GM19468 (cell line): ENCODE data around the gene LZTS2.

Experiments used
- ATAC-seq: cut with Tn5 transposase; IDR thresholded peaks from one replicate; pipeline ENCODE4 v1.9.1; 2021; ENCODE audit warnings: mild to moderate bottlenecking, moderate library complexity, moderate number of reproducible peaks; ENCODE audit not compliant: unreplicated experiment; ENCODE audit errors: extremely low read depth

Gene LZTS2

DNA sequence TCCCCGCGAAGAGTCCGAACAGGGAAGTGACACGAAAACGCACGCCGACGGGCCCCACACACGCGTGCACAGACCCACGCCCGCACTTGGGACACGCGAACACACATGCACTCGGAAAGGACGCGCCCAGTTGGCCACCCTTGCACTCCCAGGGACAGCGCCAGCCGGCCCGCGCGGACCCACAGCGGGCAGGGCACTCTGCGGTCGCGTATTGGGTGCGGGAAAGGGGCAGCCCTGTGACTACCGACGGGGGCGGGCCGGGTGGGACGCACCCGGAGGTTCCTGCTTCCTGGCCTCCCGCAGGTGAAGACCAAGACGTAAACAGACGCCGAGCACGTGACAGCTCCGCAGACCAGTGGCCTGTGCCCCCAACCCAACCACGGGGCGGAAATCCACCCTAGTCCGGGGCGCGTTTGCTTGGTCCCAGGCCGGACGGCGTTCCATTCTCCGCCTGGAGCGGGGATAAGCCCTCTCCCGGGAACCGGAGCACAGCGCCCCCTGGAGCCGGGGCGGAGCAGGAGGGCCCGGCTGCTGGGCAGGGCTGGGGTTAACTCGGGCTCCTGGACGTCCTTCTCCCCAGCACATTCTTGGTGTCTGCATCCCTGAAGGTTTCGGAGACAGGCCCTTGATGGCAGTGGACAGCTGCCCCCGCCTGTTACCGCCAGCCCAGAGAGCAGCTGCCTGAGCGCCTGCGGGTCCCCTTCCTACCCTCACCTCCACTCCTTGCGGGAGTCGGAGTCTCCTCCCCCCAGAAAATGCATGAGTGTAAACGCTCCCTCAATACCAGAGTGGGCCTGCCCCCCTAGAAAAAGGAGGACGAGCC is 2.0 kb upstream of the LZTS2 start:
- no peak for ATAC-seq

DNA sequence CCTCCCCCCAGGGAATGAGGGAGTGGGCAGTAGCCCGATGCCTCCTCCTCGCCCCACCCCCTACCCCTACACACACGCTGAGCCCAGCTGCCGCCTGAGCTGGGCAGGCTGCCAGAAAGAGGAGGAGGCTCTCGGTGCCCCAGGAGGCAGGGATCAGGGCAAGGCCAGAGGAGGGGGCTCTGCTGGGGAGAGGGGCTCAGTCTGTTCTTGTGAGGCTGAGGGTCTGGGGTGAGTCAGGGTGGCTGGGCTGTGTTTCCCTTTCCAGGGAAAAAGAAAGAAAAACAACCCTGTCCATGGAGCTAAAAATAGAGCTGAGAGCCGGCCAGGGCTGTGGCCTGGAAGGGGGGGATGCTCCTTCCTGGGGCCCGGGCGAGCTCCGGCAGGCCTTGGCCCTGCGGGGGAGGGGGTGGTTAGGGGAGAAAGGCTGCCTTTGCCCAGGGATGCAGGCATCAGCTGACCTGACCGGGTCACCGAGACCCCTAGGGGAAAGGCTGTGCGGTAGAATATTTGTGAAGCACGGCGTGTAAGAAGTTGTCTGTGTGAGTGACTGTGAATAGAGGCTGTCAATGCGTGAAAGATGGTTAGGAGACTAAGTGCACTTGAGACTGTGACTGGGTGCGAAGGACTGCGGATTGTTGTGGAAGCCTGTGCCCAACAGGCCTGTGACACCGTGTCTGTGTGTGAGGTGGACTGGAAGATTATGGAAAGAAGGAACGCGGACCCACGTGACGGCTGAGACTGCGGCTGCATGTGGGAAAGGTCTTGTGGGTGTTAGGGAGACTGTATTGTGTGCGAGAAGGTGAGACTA is 1.2 kb upstream of the LZTS2 start:
- no peak for ATAC-seq

DNA sequence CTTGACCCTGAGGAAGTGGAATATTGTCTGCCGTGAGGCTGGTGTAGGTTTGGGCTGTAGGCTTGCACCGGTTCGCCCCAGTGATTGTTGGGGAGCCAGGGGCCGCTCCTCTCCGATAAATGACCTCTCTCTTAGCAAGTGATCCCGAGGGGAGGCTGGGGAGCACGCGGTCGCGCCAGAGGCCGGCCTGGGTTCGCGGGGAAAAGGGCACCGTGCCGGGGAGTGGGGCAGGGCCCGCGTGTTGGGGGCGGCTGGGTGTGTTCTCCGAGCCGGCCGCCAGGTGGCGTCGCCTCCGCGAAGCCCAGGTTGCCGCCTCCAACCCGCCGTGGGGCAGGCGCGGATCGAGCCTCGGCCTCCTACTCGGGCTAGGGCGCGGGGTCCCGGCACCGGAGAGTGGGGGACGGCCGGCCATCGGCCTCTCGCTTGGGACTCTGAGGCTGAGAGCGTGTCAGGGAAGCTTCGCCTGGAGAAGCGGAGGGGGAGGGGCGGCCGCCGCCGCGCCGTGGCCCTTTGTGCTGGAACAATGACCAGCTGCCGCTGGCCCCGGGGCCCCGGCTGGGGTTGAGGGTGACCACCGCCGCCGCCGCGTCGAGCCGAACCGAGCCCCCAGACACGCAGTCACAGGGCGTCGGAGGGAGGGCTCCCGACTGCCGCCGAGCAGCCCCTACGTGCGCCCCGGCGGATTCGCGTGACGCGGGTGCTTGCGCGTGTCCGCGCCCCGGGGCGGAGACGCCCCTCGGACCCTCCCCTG is 442 bp upstream of the LZTS2 start:
- ATAC-seq: no peak

DNA sequence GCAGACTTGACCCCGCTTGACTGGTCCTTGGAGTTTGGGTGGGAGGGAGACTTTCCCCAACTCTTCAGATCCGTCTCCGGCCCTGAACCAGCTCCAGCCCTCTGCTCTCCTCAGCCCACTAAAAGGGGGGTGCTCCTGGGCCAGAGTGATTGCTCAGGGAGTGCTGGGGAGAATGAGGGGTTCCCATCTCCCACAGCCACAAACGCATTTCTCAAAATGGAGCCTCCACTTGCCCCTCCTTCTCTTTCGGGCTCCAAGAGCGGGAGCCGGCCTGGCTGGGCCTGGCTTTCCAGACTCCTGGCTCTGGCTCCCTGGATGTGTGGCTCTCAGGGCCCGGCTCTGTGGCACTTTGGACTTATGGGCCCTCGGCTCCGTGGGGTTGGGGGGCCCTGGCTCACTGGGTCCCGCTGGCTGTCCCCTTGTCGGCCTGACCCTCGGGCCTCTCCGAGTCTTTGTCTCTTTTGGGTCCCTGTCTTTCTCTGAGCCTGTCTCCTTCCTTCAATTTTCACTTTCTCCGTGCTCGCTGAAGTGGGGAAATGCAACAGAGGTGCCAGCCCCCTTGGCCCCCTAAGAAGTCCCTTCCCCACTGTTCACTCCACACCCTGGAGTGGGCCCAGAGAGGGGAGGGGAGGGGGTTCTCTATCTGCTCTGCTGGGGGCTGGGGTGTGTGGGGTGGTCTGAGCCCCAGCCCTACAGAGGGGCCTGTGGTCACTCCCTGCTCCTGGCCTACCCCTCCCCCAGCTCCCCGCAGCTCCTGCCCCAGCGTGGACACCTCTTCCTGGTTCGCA is 713 bp downstream of the LZTS2 start:
- ATAC-seq: no peak

GRCh38 chr10:101000915-101001658 is 1.5 kb downstream of the LZTS2 start:
- ATAC-seq: no peak

- no peak for ATAC-seq
Measured at GRCh38 chr10:101001659-101002035, 2.0 kb downstream of the LZTS2 start.

- ATAC-seq: no peak
Measured at GRCh38 chr10:101002456-101002855, 2.8 kb downstream of the LZTS2 start.

DNA sequence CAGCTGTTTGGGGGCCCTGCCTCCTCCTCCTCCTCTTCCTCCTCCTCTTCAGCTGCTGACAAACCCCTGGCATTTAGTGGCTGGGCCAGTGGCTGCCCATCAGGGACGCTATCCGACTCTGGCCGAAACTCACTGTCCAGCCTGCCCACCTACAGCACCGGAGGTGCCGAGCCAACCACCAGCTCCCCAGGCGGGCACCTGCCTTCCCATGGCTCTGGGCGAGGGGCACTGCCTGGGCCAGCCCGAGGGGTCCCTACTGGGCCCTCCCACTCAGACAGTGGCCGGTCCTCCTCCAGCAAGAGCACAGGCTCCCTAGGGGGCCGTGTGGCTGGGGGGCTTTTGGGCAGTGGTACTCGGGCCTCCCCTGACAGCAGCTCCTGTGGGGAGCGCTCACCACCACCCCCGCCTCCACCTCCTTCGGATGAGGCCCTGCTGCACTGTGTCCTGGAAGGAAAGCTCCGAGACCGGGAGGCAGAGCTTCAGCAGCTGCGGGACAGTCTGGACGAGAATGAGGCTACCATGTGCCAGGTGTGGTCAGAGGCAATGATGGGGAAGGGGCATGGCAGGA is 4.1 kb downstream of the LZTS2 start:
- no peak for ATAC-seq

GRCh38 chr10:101005361-101005760 is 5.8 kb downstream of the LZTS2 start:
- no peak for ATAC-seq

DNA sequence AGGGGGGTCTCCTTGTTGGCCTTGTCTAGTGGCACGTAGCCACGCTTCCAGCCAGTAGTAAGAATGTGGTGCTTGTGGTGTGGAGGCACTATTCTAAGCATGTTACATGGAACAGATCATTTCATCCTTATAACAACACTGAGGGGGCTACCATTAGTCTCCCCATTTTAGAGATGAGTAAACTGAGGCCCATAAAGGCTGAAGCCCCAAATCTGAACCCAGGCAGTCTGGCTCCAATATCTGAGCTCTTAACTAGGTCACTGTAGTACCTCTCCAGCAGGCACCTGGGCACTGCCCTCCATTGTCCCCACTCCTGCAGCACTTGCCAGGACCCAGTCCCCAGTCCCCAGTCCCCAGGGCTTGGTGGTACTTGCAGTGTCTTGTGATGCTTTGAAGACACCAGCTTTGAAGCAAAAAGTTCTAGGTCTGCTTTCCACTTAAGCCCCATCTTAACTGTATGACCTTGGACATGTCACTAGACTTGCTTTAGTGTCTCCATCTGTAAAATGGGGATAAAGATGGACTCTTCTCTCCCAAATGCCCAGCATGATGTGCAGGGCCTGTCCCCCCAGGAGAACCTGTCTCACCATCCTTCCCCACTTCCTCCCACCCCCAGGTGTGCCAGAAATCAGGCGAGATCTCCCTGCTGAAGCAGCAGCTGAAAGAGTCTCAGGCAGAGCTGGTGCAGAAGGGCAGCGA is 6.4 kb downstream of the LZTS2 start:
- ATAC-seq: no peak

DNA sequence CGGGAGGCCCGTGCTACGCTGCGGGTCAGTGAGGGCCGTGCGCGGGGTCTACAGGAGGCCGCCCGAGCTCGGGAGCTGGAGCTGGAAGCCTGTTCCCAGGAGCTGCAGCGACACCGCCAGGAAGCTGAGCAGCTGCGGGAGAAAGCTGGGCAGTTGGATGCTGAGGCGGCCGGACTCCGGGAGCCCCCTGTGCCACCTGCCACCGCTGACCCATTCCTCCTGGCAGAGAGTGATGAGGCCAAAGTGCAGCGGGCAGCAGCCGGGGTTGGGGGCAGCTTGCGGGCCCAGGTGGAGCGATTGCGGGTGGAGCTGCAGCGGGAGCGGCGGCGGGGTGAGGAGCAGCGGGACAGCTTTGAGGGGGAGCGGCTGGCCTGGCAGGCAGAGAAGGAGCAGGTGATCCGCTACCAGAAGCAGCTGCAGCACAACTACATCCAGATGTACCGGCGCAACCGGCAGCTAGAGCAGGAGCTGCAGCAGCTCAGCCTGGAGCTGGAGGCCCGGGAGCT is 7.0 kb downstream of the LZTS2 start:
- no peak for ATAC-seq

DNA sequence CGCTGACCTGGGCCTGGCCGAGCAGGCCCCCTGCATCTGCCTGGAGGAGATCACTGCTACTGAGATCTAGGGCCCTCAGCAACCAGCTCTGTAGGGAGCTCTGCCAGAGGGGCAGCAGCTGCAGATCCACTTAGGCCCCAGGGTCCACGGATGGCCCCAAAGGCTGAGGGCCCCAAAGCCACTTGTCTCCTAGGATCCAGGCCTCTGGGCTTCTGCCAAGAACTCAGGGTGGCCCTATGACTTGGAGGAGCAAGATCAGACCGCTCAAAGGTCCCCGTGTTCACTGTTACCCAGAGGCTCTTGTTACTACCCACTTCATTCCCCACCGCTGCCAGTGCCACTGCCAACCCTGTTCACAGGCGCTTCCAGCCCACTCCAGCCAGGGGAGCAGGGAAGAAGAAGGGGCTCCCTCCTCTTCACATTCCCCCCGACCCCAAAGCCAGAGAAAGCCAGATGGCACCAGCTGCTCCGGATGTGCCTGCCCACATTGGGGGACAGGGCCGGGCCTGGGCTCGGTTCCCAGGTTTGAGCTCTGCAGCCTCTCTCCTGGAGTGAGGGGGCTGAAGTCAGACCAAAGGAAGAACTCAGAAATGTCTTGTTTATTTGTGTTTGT is 7.6 kb downstream of the LZTS2 start:
- no peak for ATAC-seq

- no peak for ATAC-seq
Measured at GRCh38 chr10:101007915-101008822, 8.6 kb downstream of the LZTS2 start.

DNA sequence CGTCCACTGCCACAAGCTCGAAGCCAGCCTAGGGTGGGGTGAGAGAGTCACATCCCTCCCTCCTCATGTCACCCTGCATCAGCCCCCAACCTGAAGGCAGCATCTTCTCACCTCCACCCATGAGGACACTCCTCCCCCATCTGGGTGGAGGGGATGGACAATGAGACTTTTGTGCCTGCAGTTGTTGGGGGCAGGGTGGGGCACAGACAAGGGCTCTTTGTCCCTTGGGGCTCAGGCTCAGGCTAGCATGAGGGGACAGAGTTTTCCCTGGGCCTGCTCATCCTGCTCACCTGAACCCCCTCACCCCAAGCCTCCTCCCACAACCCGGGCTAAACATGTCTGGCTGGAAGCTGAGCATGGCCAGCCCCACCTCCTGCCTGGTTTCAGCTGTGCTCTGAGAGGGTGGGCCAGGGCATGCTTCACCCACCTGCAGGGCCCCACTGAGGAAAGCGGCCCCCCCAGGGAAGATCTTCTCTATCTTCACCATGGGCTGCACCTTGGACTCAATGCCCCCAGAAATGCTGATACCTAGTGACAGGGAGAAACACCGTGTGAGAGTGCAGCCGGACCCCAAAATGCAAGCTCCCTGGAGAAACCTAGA is 9.3 kb downstream of the LZTS2 start:
- no peak for ATAC-seq

DNA sequence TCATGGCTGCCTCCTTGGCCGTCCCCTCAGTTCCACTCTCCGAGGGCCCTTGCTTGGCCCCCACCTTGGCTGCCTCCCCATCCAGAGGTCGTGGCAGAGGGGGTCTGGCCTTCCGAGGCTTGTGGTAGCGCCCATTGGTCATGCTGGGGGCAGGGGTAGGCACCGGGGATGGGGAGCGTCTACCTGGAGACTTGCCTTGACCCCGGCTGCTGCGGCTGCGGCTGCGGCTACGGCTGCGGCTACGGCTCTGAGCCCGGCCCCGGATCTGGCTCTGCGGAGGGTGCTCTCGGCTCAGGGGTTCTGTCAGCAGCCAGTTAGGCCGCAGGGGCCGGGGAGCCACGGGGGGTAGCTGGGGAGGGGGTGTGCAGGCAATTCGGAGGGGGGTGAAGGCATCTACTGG is 10.7 kb downstream of the LZTS2 start:
- no peak for ATAC-seq
